GM19351 (cell line): Measurements from ENCODE around the gene RBAK.
"Not testable (repeated sequence)": the region's sequence is repeated elsewhere in the genome, so short reads cannot be mapped to it uniquely, and the experiment has no call there.

Experiments used
- ATAC-seq: cut with Tn5 transposase; IDR thresholded peaks from one replicate; pipeline ENCODE4 v1.9.1; 2021; ENCODE audit warnings: mild to moderate bottlenecking, moderate library complexity; ENCODE audit not compliant: unreplicated experiment

Gene RBAK

GRCh38 chr7:5045558-5046396 is at the start of gene RBAK:
RBAK (plus strand) TSS chr7:5045860; CDS start chr7:5048077, 2,217 bp downstream.
- peak; percentile 99 for ATAC-seq

GRCh38 chr7:4996696-4997222 is 48.9 kb upstream of the RBAK start:
- ATAC-seq = no peak

- no peak for ATAC-seq
Measured at GRCh38 chr7:4998244-4998643, 47.4 kb upstream of the RBAK start.

GRCh38 chr7:4998910-4999309 is 46.8 kb upstream of the RBAK start:
- ATAC-seq = no peak

GRCh38 chr7:4999369-4999950 is 46.2 kb upstream of the RBAK start:
- no peak for ATAC-seq

GRCh38 chr7:5001003-5001402 is 44.7 kb upstream of the RBAK start:
- ATAC-seq = no peak

GRCh38 chr7:5001911-5002310 is 43.7 kb upstream of the RBAK start:
- ATAC-seq = no peak

- ATAC-seq = no peak
Measured at GRCh38 chr7:5005066-5005465, 40.6 kb upstream of the RBAK start.

- ATAC-seq = no peak
Measured at GRCh38 chr7:5012985-5013384, 32.7 kb upstream of the RBAK start.

- ATAC-seq = not testable (repeated sequence)
Measured at GRCh38 chr7:5015936-5016335, 29.7 kb upstream of the RBAK start.

GRCh38 chr7:5017626-5018025 is 28.0 kb upstream of the RBAK start:
- ATAC-seq = not testable (repeated sequence)

- ATAC-seq = no peak
Measured at GRCh38 chr7:5020098-5020497, 25.6 kb upstream of the RBAK start.

- not testable (repeated sequence) for ATAC-seq
Measured at GRCh38 chr7:5020976-5021550, 24.6 kb upstream of the RBAK start.

GRCh38 chr7:5023626-5024025 is 22.0 kb upstream of the RBAK start:
- ATAC-seq = not testable (repeated sequence)

GRCh38 chr7:5027796-5028410 is 17.8 kb upstream of the RBAK start:
- not testable (repeated sequence) for ATAC-seq

GRCh38 chr7:5033186-5033585 is 12.5 kb upstream of the RBAK start:
- ATAC-seq = not testable (repeated sequence)

GRCh38 chr7:5035276-5035675 is 10.4 kb upstream of the RBAK start:
- no peak for ATAC-seq

- ATAC-seq = no peak
Measured at GRCh38 chr7:5036446-5036845, 9.2 kb upstream of the RBAK start.

GRCh38 chr7:5041047-5041446 is 4.6 kb upstream of the RBAK start:
- ATAC-seq = no peak

GRCh38 chr7:5043661-5044060 is 2.0 kb upstream of the RBAK start:
- no peak for ATAC-seq

- not testable (repeated sequence) for ATAC-seq
Measured at GRCh38 chr7:5046397-5046732, 705 bp downstream of the RBAK start.
